Trophoblast cell (in vitro differentiated cells and primary cell): ENCODE measurements around the gene GOLPH3.

ENCODE experiments used
- DNase-seq, 2 donors: peaks; one replicate each; pipeline ENCODE4 v3.0.0-alpha.2; 2016
- H2AFZ ChIP-seq: 2 replicates; pipeline ENCODE4 v1.6.1; 2013; ENCODE audit warnings: low read length, moderate library complexity, mild to moderate bottlenecking; ENCODE audit not compliant: insufficient read depth, poor library complexity
- H2AK5ac ChIP-seq: 2 replicates; pipeline ENCODE4 v1.6.1; 2013; ENCODE audit warnings: mild to moderate bottlenecking, low read length
- H2BK120ac ChIP-seq: 2 replicates; pipeline ENCODE4 v1.6.1; 2013; ENCODE audit warnings: low read length, mild to moderate bottlenecking, moderate library complexity; ENCODE audit not compliant: insufficient read depth, poor library complexity
- H2BK12ac ChIP-seq: 2 replicates; pipeline ENCODE4 v1.6.1; 2013; ENCODE audit warnings: mild to moderate bottlenecking, low read length, moderate library complexity
- H2BK5ac ChIP-seq: 2 replicates; pipeline ENCODE4 v1.6.1; 2013; ENCODE audit warnings: low read length, low read depth, moderate library complexity, mild to moderate bottlenecking; ENCODE audit not compliant: poor library complexity
- H3K14ac ChIP-seq: 2 replicates; pipeline ENCODE4 v1.6.1; 2013; ENCODE audit warnings: mild to moderate bottlenecking, low read length
- H3K18ac ChIP-seq: 2 replicates; pipeline ENCODE4 v1.6.1; 2013; ENCODE audit warnings: mild to moderate bottlenecking, low read length
- H3K23ac ChIP-seq: 2 replicates; pipeline ENCODE4 v1.6.1; 2013; ENCODE audit warnings: low read length
- H3K27ac ChIP-seq: 2 replicates; pipeline ENCODE4 v1.5.1; 2013; ENCODE audit warnings: low read depth, mild to moderate bottlenecking, inconsistent platforms, low read length, moderate library complexity
- H3K27me3 ChIP-seq: 2 replicates; pipeline ENCODE4 v1.6.1; 2013; ENCODE audit warnings: inconsistent platforms, mild to moderate bottlenecking, low read length, moderate library complexity; ENCODE audit not compliant: insufficient read depth
- H3K36me3 ChIP-seq, 2 experiments: 1 replicate in 1 of 2; 2 replicates in 1 of 2; pipeline ENCODE4 v1.6.1; 2013; ENCODE audit warnings: low read length in 2 of 2, mild to moderate bottlenecking in 2 of 2, moderate library complexity in 1 of 2; ENCODE audit not compliant: insufficient read depth in 2 of 2, control insufficient read depth in 1 of 2
- H3K4ac ChIP-seq: 2 replicates; pipeline ENCODE4 v1.6.1; 2013; ENCODE audit warnings: low read depth, mild to moderate bottlenecking, low read length, moderate library complexity
- H3K4me1 ChIP-seq, 2 experiments: 1 replicate in 1 of 2; 2 replicates in 1 of 2; pipeline ENCODE4 v1.6.1; 2013; ENCODE audit warnings: low read length in 2 of 2, mild to moderate bottlenecking in 2 of 2, moderate library complexity in 1 of 2; ENCODE audit not compliant: insufficient read depth in 2 of 2, control insufficient read depth in 1 of 2
- H3K4me2 ChIP-seq: 2 replicates; pipeline ENCODE4 v1.6.1; 2013; ENCODE audit warnings: inconsistent platforms, mild to moderate bottlenecking, low read length, moderate library complexity
- H3K4me3 ChIP-seq: 2 replicates; pipeline ENCODE4 v1.5.1; 2013; ENCODE audit warnings: mild to moderate bottlenecking, low read depth, low read length, inconsistent platforms
- H3K79me1 ChIP-seq: one replicate; pipeline ENCODE4 v1.6.1; 2013; ENCODE audit warnings: low read length
- H3K79me2 ChIP-seq: 2 replicates; pipeline ENCODE4 v1.6.1; 2013; ENCODE audit warnings: low read length, mild to moderate bottlenecking; ENCODE audit not compliant: control insufficient read depth, insufficient read depth, poor library complexity
- H3K9ac ChIP-seq: 2 replicates; pipeline ENCODE4 v1.6.1; 2013; ENCODE audit warnings: mild to moderate bottlenecking, low read length
- H3K9me3 ChIP-seq: 2 replicates; pipeline ENCODE4 v1.6.1; 2013; ENCODE audit warnings: low read depth, mild to moderate bottlenecking, control low read depth, inconsistent platforms, low read length; ENCODE audit not compliant: insufficient read depth
- H4K12ac ChIP-seq: 2 replicates; pipeline ENCODE4 v1.6.1; 2013; ENCODE audit warnings: low read depth, mild to moderate bottlenecking, low read length, moderate library complexity
- H4K8ac ChIP-seq: 2 replicates; pipeline ENCODE4 v1.6.1; 2013; ENCODE audit warnings: low read depth, mild to moderate bottlenecking, low read length, moderate library complexity
- H4K91ac ChIP-seq: one replicate; pipeline ENCODE4 v1.6.1; 2013; ENCODE audit warnings: low read depth, mild to moderate bottlenecking, low read length, moderate library complexity
- WGBS: extraction: QIAGEN DNeasy Blood & Tissue Kit; methylation state at CpG from one replicate; pipeline ENCODE4 v1.1.7; 2013; ENCODE audit warnings: missing lambda C conversion rate; ENCODE audit not compliant: insufficient read length, insufficient coverage; ENCODE audit errors: extremely low coverage; 5-methylcytosine and 5-hydroxymethylcytosine counted together

GOLPH3 gene

GRCh38 chr5:32107291-32107690, 66.8 kb downstream of the GOLPH3 start:
- no peak overlapping the region for H3K23ac ChIP-seq
- no peak overlapping the region for H3K4ac ChIP-seq
- H3K14ac ChIP-seq, result no peak overlapping the region
- peaks cover 35 to 47% of the 10 kb centered on the region in 2 experiments for H3K36me3 ChIP-seq
- H3K27ac ChIP-seq, result no peak overlapping the region
- H2AK5ac ChIP-seq, result no peak overlapping the region
- H3K4me2 ChIP-seq, result no peak overlapping the region
- H2BK5ac ChIP-seq, result no peak overlapping the region
- no peak overlapping the region for H4K8ac ChIP-seq
- no peak overlapping the region for H3K9ac ChIP-seq
- H3K18ac ChIP-seq, result no peak overlapping the region
- WGBS, result no CpG with 5 or more reads among the region's 4 CpGs
- H2BK12ac ChIP-seq, result no peak overlapping the region
- no peak overlapping the region for H4K12ac ChIP-seq
- no peaks in the 10 kb centered on the region for H3K27me3 ChIP-seq
- H4K91ac ChIP-seq, result no peak overlapping the region
- H3K79me1 ChIP-seq, result no peaks in the 10 kb centered on the region
- H3K4me3 ChIP-seq, result no peak overlapping the region
- no peaks in the 10 kb centered on the region for H3K79me2 ChIP-seq
- no peak overlapping the region for H2BK120ac ChIP-seq
- no peak overlapping the region for H2AFZ ChIP-seq
- H3K4me1 ChIP-seq, result no peaks in the 10 kb centered on the region
- H3K9me3 ChIP-seq, result no peaks in the 10 kb centered on the region
- DNase-seq, result no peak

- Histone ChIP-seq H2AFZ (no peak overlapping the region), H4K91ac (no peak overlapping the region), H2BK5ac (no peak overlapping the region), H3K18ac (no peak overlapping the region), H3K27me3 (no peaks in the 10 kb centered on the region), H3K36me3 (peaks cover 49 to 59% of the 10 kb centered on the region in 2 experiments), H2BK120ac (no peak overlapping the region), H3K79me2 (no peaks in the 10 kb centered on the region), H4K12ac (no peak overlapping the region), H4K8ac (no peak overlapping the region), H2BK12ac (no peak overlapping the region), H2AK5ac (no peak overlapping the region), H3K14ac (no peak overlapping the region), H3K79me1 (no peaks in the 10 kb centered on the region), H3K4me3 (no peak overlapping the region), H3K4ac (no peak overlapping the region), H3K27ac (no peak overlapping the region), H3K9me3 (no peaks in the 10 kb centered on the region), H3K4me1 (peaks cover 3 to 4% of the 10 kb centered on the region in 2 experiments), H3K23ac (no peak overlapping the region), H3K4me2 (no peak overlapping the region), H3K9ac (no peak overlapping the region)
- DNase-seq, result no peak
- no CpG with 5 or more reads among the region's 12 CpGs for WGBS
Observed at GRCh38 chr5:32103521-32103920, 70.6 kb downstream of the GOLPH3 start.

- Histone ChIP-seq H2BK5ac (no peak overlapping the region), H2BK12ac (no peak overlapping the region), H4K91ac (no peak overlapping the region), H3K36me3 (peaks cover 53 to 59% of the 10 kb centered on the region in 2 experiments), H3K4me1 (peaks cover 3 to 4% of the 10 kb centered on the region in 2 experiments), H2AK5ac (no peak overlapping the region), H3K4me3 (no peak overlapping the region), H3K4ac (no peak overlapping the region), H2BK120ac (no peak overlapping the region), H3K79me2 (no peaks in the 10 kb centered on the region), H3K14ac (no peak overlapping the region), H4K8ac (no peak overlapping the region), H4K12ac (no peak overlapping the region), H3K27ac (no peak overlapping the region), H3K9me3 (no peaks in the 10 kb centered on the region), H3K4me2 (no peak overlapping the region), H2AFZ (no peak overlapping the region), H3K79me1 (no peaks in the 10 kb centered on the region), H3K9ac (peak overlapping the region; percentile 59), H3K27me3 (no peaks in the 10 kb centered on the region), H3K23ac (no peak overlapping the region), H3K18ac (no peak overlapping the region)
- DNase-seq, result no peak
- no CpG with 5 or more reads among the region's 12 CpGs for WGBS
Observed at GRCh38 chr5:32102254-32102986, 71.7 kb downstream of the GOLPH3 start.

GRCh38 chr5:32100691-32101302, 73.3 kb downstream of the GOLPH3 start:
- H3K18ac ChIP-seq, result no peak overlapping the region
- no peak overlapping the region for H3K23ac ChIP-seq
- no peak overlapping the region for H2AK5ac ChIP-seq
- no peaks in the 10 kb centered on the region for H3K9me3 ChIP-seq
- peaks cover 47 to 53% of the 10 kb centered on the region in 2 experiments for H3K36me3 ChIP-seq
- no peak overlapping the region for H2BK12ac ChIP-seq
- no peak overlapping the region for H3K9ac ChIP-seq
- no peak overlapping the region for H4K8ac ChIP-seq
- no peak overlapping the region for H2AFZ ChIP-seq
- H4K91ac ChIP-seq, result no peak overlapping the region
- H3K4me1 ChIP-seq, result peaks cover 3 to 4% of the 10 kb centered on the region in 2 experiments
- no peaks in the 10 kb centered on the region for H3K79me1 ChIP-seq
- H2BK5ac ChIP-seq, result no peak overlapping the region
- H3K27me3 ChIP-seq, result no peaks in the 10 kb centered on the region
- H4K12ac ChIP-seq, result no peak overlapping the region
- no peak overlapping the region for H3K27ac ChIP-seq
- H3K4ac ChIP-seq, result no peak overlapping the region
- H3K14ac ChIP-seq, result no peak overlapping the region
- no CpG with 5 or more reads among the region's 8 CpGs for WGBS
- H3K4me3 ChIP-seq, result peak overlapping the region; percentile 31
- no peak for DNase-seq
- no peak overlapping the region for H3K4me2 ChIP-seq
- H3K79me2 ChIP-seq, result no peaks in the 10 kb centered on the region
- H2BK120ac ChIP-seq, result no peak overlapping the region
